Type B pancreatic cell (in vitro differentiated cells): ENCODE data around the gene RNF44. TPM values are rescaled to one million over a fixed set of nuclear protein-coding genes. Genes with fewer than 3 reads are reported as not detected.

Experiments
- DNase-seq: peaks from one replicate; pipeline ENCODE4 v3.0.0; 2021; ENCODE audit warnings: mixed read lengths; ENCODE audit not compliant: unreplicated experiment; ENCODE audit errors: extremely low spot score
- H3K27ac Mint-ChIP-seq: 2 replicates; pipeline ENCODE4 v1.8.0; 2021; ENCODE audit warnings: mild to moderate bottlenecking, mixed read lengths
- H3K27me3 Mint-ChIP-seq: 2 replicates; pipeline ENCODE4 v1.8.0; 2021; ENCODE audit warnings: mixed read lengths
- H3K36me3 Mint-ChIP-seq: 2 replicates; pipeline ENCODE4 v1.8.0; 2021; ENCODE audit warnings: mixed read lengths
- H3K4me1 Mint-ChIP-seq: one replicate; pipeline ENCODE4 v1.8.0; 2021; ENCODE audit warnings: mixed read lengths; ENCODE audit not compliant: unreplicated experiment
- H3K4me3 Mint-ChIP-seq: 2 replicates; pipeline ENCODE4 v1.8.0; 2021; ENCODE audit warnings: mild to moderate bottlenecking, mixed read lengths
- H3K9me3 Mint-ChIP-seq: 2 replicates; pipeline ENCODE4 v1.8.0; 2021; ENCODE audit warnings: mixed read lengths
- CTCF ChIP-seq: fragments of 200-600 bp; sonication (generic); conservative IDR thresholded peaks from 2 replicates; pipeline ENCODE4 v1.5.0; 2021; ENCODE audit warnings: antibody characterized with exemption, mild to moderate bottlenecking
- total RNA-seq: library from RNA; stranded (reverse); gene quantifications from 2 replicates; pipeline ENCODE4 v1.2.1, GENCODE V29; 2021; ENCODE audit warnings: low replicate concordance

The RNF44 gene
- total RNA-seq, 1 donor from 2014 or later = 103 TPM

DNA sequence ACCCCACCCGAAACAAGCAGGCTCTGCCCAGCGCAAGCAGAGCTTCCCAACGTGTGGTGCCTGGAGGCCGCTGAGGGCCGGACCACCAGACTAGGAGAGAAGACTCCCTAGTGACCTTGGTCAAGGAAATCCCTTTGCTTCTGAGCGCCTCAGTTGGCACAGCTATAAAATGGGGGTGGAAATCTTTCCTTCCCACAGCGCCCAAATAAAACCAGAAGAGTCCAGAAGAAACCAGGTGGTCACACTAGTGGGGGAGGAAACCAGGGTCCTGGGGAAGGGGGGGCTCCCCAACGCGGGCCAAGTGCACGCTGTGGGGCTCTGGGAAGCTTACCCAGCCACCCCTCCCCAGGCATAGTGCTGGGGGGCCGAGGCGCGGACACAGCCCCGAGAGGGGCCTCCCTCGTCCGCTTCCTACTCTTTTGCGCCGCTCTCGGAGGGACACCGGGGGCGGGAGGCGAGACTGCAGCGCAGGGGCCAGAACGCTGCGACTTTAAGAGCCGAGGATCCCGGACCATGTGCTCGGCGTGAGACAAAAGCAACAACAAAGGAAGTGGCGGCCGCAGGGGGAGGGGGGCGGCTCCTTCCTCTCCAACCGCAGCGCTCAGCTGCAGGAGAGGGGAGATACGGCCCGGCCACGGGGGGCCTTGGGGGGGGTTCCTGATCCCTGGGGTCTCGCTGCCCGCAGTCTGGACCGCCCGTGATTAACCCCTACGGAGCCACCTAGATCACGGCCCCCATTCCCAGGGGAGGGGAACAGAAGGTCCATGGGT, 885 bp downstream of the RNF44 start:
- H3K27ac Mint-ChIP-seq = peak overlapping the region; percentile 100
- H3K36me3 Mint-ChIP-seq = peaks cover 3% of the 10 kb centered on the region
- TF ChIP-seq CTCF = no peak
- no peak for DNase-seq
- peak overlapping the region; percentile 99 for H3K4me3 Mint-ChIP-seq
- no peaks in the 10 kb centered on the region for H3K9me3 Mint-ChIP-seq
- peaks cover 45% of the 10 kb centered on the region for H3K4me1 Mint-ChIP-seq
- H3K27me3 Mint-ChIP-seq = no peaks in the 10 kb centered on the region

GRCh38 chr5:176535664-176536131, 1.5 kb downstream of the RNF44 start:
- Mint-ChIP-seq H3K27me3 (no peaks in the 10 kb centered on the region), H3K27ac (peak overlapping the region; percentile 100), H3K36me3 (peaks cover 3% of the 10 kb centered on the region), H3K4me3 (peak overlapping the region; percentile 99), H3K9me3 (no peaks in the 10 kb centered on the region), H3K4me1 (peaks cover 41% of the 10 kb centered on the region)
- no peak for DNase-seq
- no peak for TF ChIP-seq CTCF

- no peaks in the 10 kb centered on the region for H3K9me3 Mint-ChIP-seq
- peak overlapping the region; percentile 99 for H3K4me3 Mint-ChIP-seq
- peak overlapping the region; percentile 100 for H3K27ac Mint-ChIP-seq
- peaks cover 3% of the 10 kb centered on the region for H3K36me3 Mint-ChIP-seq
- no peak for TF ChIP-seq CTCF
- DNase-seq = no peak
- H3K27me3 Mint-ChIP-seq = no peaks in the 10 kb centered on the region
- peaks cover 35% of the 10 kb centered on the region for H3K4me1 Mint-ChIP-seq
These were observed 2.0 kb downstream of the RNF44 start for GRCh38 chr5:176535101-176535663.

DNA sequence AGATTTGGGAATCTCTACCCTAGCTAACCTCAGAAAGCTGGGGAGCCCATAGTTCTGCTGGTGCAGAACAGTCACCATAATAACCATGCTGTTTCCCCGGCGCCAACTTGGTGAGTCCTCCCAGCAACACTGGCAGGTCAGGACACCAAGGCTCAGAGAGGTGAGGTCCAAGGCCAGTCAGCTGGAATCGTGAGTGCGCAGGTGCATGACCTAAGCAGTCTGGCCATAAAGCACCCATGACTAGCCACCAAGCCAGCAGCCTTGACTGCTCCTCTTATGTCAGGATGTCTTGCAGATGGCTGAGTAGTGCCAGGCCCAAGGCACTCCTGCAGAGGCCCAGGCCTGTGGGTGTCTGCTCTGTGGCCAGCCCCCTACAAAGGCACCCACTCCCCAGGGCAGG, 2.6 kb downstream of the RNF44 start:
- Mint-ChIP-seq H3K9me3 (no peaks in the 10 kb centered on the region), H3K27ac (peak overlapping the region; percentile 100), H3K27me3 (no peaks in the 10 kb centered on the region), H3K4me1 (peaks cover 30% of the 10 kb centered on the region), H3K36me3 (peaks cover 3% of the 10 kb centered on the region), H3K4me3 (peak overlapping the region; percentile 99)
- DNase-seq = no peak
- no peak for TF ChIP-seq CTCF

- H3K27ac Mint-ChIP-seq = peak overlapping the region; percentile 79
- no peaks in the 10 kb centered on the region for H3K27me3 Mint-ChIP-seq
- TF ChIP-seq CTCF = no peak
- peak overlapping the region; percentile 99 for H3K4me3 Mint-ChIP-seq
- DNase-seq = no peak
- H3K36me3 Mint-ChIP-seq = peaks cover 3% of the 10 kb centered on the region
- H3K9me3 Mint-ChIP-seq = no peaks in the 10 kb centered on the region
- H3K4me1 Mint-ChIP-seq = peaks cover 29% of the 10 kb centered on the region
These were observed 3.1 kb downstream of the RNF44 start for GRCh38 chr5:176533894-176534611.
